Stimulated activated naive CD8-positive, alpha-beta T cell treated with anti-CD3 and anti-CD28 coated beads, Interleukin-15, Interleukin-2, amounts not matched to agents 100 U/mL and 50 U/mL, for 24 hours (primary cell): ENCODE results near the gene SNRPA1.

Source experiments
- ATAC-seq: fragments of 150-1000 bp; cut with Tn5 transposase; one replicate; pipeline ENCODE4 v1.10.0; 2021
- DNase-seq: peaks from one replicate; pipeline ENCODE4 v3.0.0; 2021

Gene SNRPA1

GRCh38 chr15:101318839-101319238, 23.8 kb upstream of the SNRPA1 start:
- DNase-seq (no peak), ATAC-seq (no peak)

- ATAC-seq (no peak), DNase-seq (no peak)
Observed at GRCh38 chr15:101318147-101318819, 23.2 kb upstream of the SNRPA1 start.

- ATAC-seq (no peak), DNase-seq (no peak)
Observed at GRCh38 chr15:101317336-101317872, 22.4 kb upstream of the SNRPA1 start.

GRCh38 chr15:101316529-101316928, 21.5 kb upstream of the SNRPA1 start:
- DNase-seq (no peak), ATAC-seq (no peak)

- no peak for DNase-seq
- ATAC-seq, result no peak
Observed at GRCh38 chr15:101315736-101316135, 20.7 kb upstream of the SNRPA1 start.

GRCh38 chr15:101314336-101315125, 19.5 kb upstream of the SNRPA1 start:
- DNase-seq, result no peak
- ATAC-seq, result no peak

- no peak for DNase-seq
- no peak for ATAC-seq
Observed at GRCh38 chr15:101313041-101313761, 18.2 kb upstream of the SNRPA1 start.

- DNase-seq (no peak), ATAC-seq (no peak)
Observed at GRCh38 chr15:101310508-101310907, 15.5 kb upstream of the SNRPA1 start.

- DNase-seq (no peak), ATAC-seq (no peak)
Observed at GRCh38 chr15:101310161-101310480, 15.1 kb upstream of the SNRPA1 start.

- DNase-seq (no peak), ATAC-seq (no peak)
Observed at GRCh38 chr15:101309436-101310160, 14.6 kb upstream of the SNRPA1 start.

GRCh38 chr15:101308604-101309435, 13.8 kb upstream of the SNRPA1 start:
- no peak for DNase-seq
- ATAC-seq, result no peak

- no peak for ATAC-seq
- DNase-seq, result no peak
Observed at GRCh38 chr15:101307897-101308603, 13.0 kb upstream of the SNRPA1 start.

- DNase-seq, result no peak
Observed at GRCh38 chr15:101307048-101307896, 12.2 kb upstream of the SNRPA1 start.

GRCh38 chr15:101306341-101307047, 11.4 kb upstream of the SNRPA1 start:
- ATAC-seq, result no peak
- no peak for DNase-seq

More at GRCh38 chr15:101307048-101307896, 12.2 kb upstream of the SNRPA1 start:
- no peak for ATAC-seq

GRCh38 chr15:101305820-101306255, 10.8 kb upstream of the SNRPA1 start:
- ATAC-seq (no peak), DNase-seq (no peak)

- DNase-seq (no peak), ATAC-seq (no peak)
Observed at GRCh38 chr15:101303408-101303807, 8.4 kb upstream of the SNRPA1 start.

- no peak for ATAC-seq
- DNase-seq, result no peak
Observed at GRCh38 chr15:101296418-101297405, 1.7 kb upstream of the SNRPA1 start.
